ENCODE results near the gene KRT6A.
A peak's percentile ranks its signal among the peaks of the same experiment; 100 is the strongest.
"Not testable (repeated sequence)": the region's sequence is repeated elsewhere in the genome, so short reads cannot be mapped to it uniquely, and the experiment has no call there.

KRT6A gene

GRCh38 chr12:52464897-52465296, 28.2 kb downstream of the KRT6A start:
- H3K27ac Mint-ChIP-seq, result peak overlapping the region; percentile 3

GRCh38 chr12:52461693-52462092, 31.4 kb downstream of the KRT6A start:
- peaks cover 4% of the 10 kb centered on the region for H3K27me3 Mint-ChIP-seq
- H3K36me3 Mint-ChIP-seq, result no peaks in the 10 kb centered on the region
- no peaks in the 10 kb centered on the region for H3K9me3 Mint-ChIP-seq
- no peaks in the 10 kb centered on the region for H3K4me1 Mint-ChIP-seq
- no peak overlapping the region for H3K4me3 Mint-ChIP-seq
- H3K27ac Mint-ChIP-seq, result no peak overlapping the region

More at GRCh38 chr12:52464897-52465296, 28.2 kb downstream of the KRT6A start:
- H3K4me3 Mint-ChIP-seq, result no peak overlapping the region
- no peaks in the 10 kb centered on the region for H3K9me3 Mint-ChIP-seq
- no peaks in the 10 kb centered on the region for H3K36me3 Mint-ChIP-seq
- H3K27me3 Mint-ChIP-seq, result peaks cover 6% of the 10 kb centered on the region
- no peaks in the 10 kb centered on the region for H3K4me1 Mint-ChIP-seq

- Mint-ChIP-seq H3K4me1 (peaks cover 9% of the 10 kb centered on the region), H3K36me3 (no peaks in the 10 kb centered on the region), H3K4me3 (no peak overlapping the region), H3K27ac (no peak overlapping the region), H3K9me3 (no peaks in the 10 kb centered on the region), H3K27me3 (peaks cover 3% of the 10 kb centered on the region)
Observed at GRCh38 chr12:52458861-52459260, 34.2 kb downstream of the KRT6A start.

GRCh38 chr12:52455821-52456220, 37.2 kb downstream of the KRT6A start:
- Mint-ChIP-seq H3K9me3 (no peaks in the 10 kb centered on the region), H3K4me3 (no peak overlapping the region), H3K27me3 (no peaks in the 10 kb centered on the region), H3K4me1 (peaks cover 9% of the 10 kb centered on the region), H3K27ac (no peak overlapping the region), H3K36me3 (no peaks in the 10 kb centered on the region)

DNA sequence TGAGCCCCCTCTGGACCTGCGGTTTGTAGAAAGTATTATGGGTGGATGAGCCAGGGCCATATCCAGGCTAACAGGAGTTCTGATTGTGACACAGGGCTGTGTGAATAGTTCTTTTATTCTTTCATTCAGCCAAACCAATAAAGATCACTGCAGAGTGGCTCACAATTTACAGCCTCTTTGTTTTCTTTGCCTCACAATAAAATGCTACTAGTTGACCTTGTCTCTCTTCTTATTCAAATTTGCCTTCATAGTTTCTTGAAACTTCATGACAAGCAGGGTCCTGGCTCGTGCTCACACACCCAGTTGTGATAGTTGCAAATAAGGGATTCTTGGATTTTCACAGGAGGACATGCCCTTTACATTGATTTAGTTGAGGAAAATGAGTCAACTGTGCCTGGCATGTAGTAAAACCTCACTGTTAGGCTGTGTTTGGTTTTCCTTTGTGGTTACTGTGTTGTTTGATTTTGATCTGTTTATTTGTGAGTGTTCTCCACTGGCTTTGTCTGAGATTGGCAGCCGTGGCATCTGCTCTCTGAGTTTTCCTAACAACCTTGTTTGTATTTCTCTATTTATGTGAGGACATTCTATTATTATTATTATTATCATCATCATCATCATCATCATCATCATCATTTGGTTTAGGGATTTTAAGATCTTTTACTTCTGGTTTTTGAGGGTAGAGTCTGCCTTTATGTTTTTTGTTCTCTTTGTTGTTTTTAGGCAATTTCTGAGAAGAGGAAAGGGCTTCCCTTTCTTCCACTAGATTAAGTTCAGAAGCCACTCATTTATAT, 38.5 kb downstream of the KRT6A start:
- no peaks in the 10 kb centered on the region for H3K9me3 Mint-ChIP-seq
- H3K27me3 Mint-ChIP-seq, result peaks cover 1% of the 10 kb centered on the region
- H3K4me3 Mint-ChIP-seq, result no peak overlapping the region
- H3K4me1 Mint-ChIP-seq, result peaks cover 9% of the 10 kb centered on the region
- H3K36me3 Mint-ChIP-seq, result no peaks in the 10 kb centered on the region
- no peak overlapping the region for H3K27ac Mint-ChIP-seq

- Mint-ChIP-seq H3K4me3 (no peak within 1 kb of the TSS), H3K27me3 (peaks cover 1% of the 10 kb centered on the region), H3K4me1 (peaks cover 9% of the 10 kb centered on the region), H3K36me3 (no peaks in the 10 kb centered on the region), H3K27ac (no peak within 1 kb of the TSS), H3K9me3 (no peaks in the 10 kb centered on the region)
Observed at GRCh38 chr12:52452101-52452500, 41.0 kb downstream of the KRT6A start, which contains the start of gene KRT6B. Gene KRT6B (minus strand): TSS chr12:52452146. CDS start chr12:52452078, 68 bp downstream.

DNA sequence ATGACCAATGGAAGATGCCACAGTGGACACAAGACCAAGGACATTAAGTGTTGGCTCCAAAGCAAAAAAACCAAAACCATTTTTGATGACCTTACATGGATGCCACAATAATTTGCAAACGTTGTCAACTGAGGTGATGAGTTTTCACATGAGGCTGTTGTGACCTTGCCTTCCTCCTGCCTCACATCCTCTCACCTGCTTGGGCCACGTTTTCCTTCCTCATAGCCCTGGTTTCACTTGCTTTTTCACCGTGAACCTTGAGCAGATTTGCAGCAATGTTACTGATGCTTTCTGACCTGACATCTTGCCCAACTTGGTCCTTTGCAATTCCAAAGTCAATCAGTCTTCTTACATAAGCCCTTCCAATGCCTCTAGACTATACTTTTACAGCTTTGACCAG, 44.8 kb downstream of the KRT6A start:
- Mint-ChIP-seq H3K4me3 (no peak overlapping the region), H3K27me3 (peaks cover 1% of the 10 kb centered on the region), H3K4me1 (no peaks in the 10 kb centered on the region), H3K36me3 (no peaks in the 10 kb centered on the region), H3K9me3 (no peaks in the 10 kb centered on the region), H3K27ac (no peak overlapping the region)

DNA sequence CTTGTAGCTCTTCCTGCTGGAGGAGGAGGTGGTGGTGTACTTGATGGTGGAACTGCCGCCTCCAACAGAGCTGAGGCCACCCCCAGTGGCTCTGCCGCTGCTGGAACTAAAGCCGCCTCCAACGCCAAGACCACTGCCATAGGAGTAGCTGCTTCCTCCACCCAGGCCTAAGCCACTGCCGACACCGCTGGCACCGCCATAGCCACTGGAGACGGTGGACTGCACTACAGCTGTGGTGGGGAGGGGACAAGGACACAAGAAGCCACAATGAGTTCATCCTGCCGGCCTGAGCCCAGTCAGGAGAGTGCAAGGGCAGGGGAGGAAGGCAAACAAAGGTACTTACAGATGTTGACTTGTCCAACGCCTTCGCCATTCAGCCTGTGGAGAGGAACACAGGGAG, 45.9 kb downstream of the KRT6A start:
- not testable (repeated sequence) for H3K4me3 Mint-ChIP-seq, H3K27ac Mint-ChIP-seq, H3K27me3 Mint-ChIP-seq, H3K36me3 Mint-ChIP-seq, H3K4me1 Mint-ChIP-seq, H3K9me3 Mint-ChIP-seq

- Mint-ChIP-seq H3K9me3 (no peaks in the 10 kb centered on the region), H3K27me3 (peaks cover 11% of the 10 kb centered on the region), H3K27ac (no peak overlapping the region), H3K4me1 (no peaks in the 10 kb centered on the region), H3K36me3 (no peaks in the 10 kb centered on the region), H3K4me3 (no peak overlapping the region)
Observed at GRCh38 chr12:52446367-52447045, 46.6 kb downstream of the KRT6A start.

- H3K4me1 Mint-ChIP-seq, result no peaks in the 10 kb centered on the region
- no peak overlapping the region for H3K4me3 Mint-ChIP-seq
- H3K27ac Mint-ChIP-seq, result no peak overlapping the region
- peaks cover 11% of the 10 kb centered on the region for H3K27me3 Mint-ChIP-seq
- no peaks in the 10 kb centered on the region for H3K9me3 Mint-ChIP-seq
- H3K36me3 Mint-ChIP-seq, result no peaks in the 10 kb centered on the region
Observed at GRCh38 chr12:52445876-52446275, 47.2 kb downstream of the KRT6A start.

- Mint-ChIP-seq H3K9me3 (no peaks in the 10 kb centered on the region), H3K4me1 (no peaks in the 10 kb centered on the region), H3K27me3 (peaks cover 11% of the 10 kb centered on the region), H3K36me3 (no peaks in the 10 kb centered on the region), H3K27ac (no peak overlapping the region), H3K4me3 (no peak overlapping the region)
Observed at GRCh38 chr12:52444647-52445595, 48.1 kb downstream of the KRT6A start.

GRCh38 chr12:52443966-52444365, 49.1 kb downstream of the KRT6A start:
- no peaks in the 10 kb centered on the region for H3K9me3 Mint-ChIP-seq
- H3K36me3 Mint-ChIP-seq, result no peaks in the 10 kb centered on the region
- H3K4me1 Mint-ChIP-seq, result no peaks in the 10 kb centered on the region
- H3K27me3 Mint-ChIP-seq, result peaks cover 10% of the 10 kb centered on the region
- H3K27ac Mint-ChIP-seq, result no peak overlapping the region
- no peak overlapping the region for H3K4me3 Mint-ChIP-seq

GRCh38 chr12:52442600-52443061, 50.4 kb downstream of the KRT6A start:
- Mint-ChIP-seq H3K4me3 (no peak overlapping the region), H3K27ac (peak overlapping the region; percentile 56), H3K27me3 (peaks cover 10% of the 10 kb centered on the region), H3K9me3 (no peaks in the 10 kb centered on the region), H3K4me1 (no peaks in the 10 kb centered on the region), H3K36me3 (no peaks in the 10 kb centered on the region)

GRCh38 chr12:52441320-52441911, 51.6 kb downstream of the KRT6A start:
- H3K9me3 Mint-ChIP-seq, result no peaks in the 10 kb centered on the region
- no peak overlapping the region for H3K27ac Mint-ChIP-seq
- H3K4me3 Mint-ChIP-seq, result no peak overlapping the region
- H3K27me3 Mint-ChIP-seq, result peaks cover 12% of the 10 kb centered on the region
- no peaks in the 10 kb centered on the region for H3K4me1 Mint-ChIP-seq
- H3K36me3 Mint-ChIP-seq, result no peaks in the 10 kb centered on the region

DNA sequence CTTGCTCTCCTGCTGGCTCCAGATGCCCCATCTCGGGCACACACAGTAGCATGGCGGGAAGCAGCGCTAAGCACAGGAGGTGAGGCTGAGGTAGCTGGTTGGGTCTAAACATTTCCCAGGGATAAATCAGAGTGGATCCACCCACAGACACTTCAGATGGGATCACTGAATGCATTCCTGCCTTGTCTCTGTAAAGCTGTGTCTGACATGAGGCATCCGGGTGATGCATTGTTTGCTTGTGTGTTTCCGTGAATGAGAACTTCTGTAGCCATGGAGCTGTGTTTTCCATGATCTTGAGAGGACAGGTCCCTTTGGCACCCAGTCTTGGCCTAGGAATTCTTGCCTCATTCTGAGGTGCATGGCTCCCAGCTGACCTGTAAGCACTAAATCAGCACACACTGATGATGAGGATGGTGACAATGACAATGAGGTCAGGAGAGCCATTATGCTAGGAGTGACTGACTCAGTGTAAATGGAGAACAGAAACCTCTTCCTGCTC, 52.2 kb downstream of the KRT6A start:
- H3K9me3 Mint-ChIP-seq, result no peaks in the 10 kb centered on the region
- peaks cover 12% of the 10 kb centered on the region for H3K27me3 Mint-ChIP-seq
- no peak overlapping the region for H3K27ac Mint-ChIP-seq
- no peaks in the 10 kb centered on the region for H3K4me1 Mint-ChIP-seq
- H3K36me3 Mint-ChIP-seq, result no peaks in the 10 kb centered on the region
- no peak overlapping the region for H3K4me3 Mint-ChIP-seq
